Neural cell (in vitro differentiated cells): ENCODE data around the gene PDLIM5.

ENCODE experiments used
- EP300 ChIP-seq: fragments of 450-650 bp; conservative IDR thresholded peaks from 2 replicates; pipeline ENCODE4 v1.6.1; 2014; ENCODE audit warnings: antibody characterized with exemption, mild to moderate bottlenecking, moderate library complexity; ENCODE audit not compliant: poor library complexity, severe bottlenecking
- EZH2 ChIP-seq: fragments of 200-600, 300-800 bp; shearing (Covaris generic), sonication (generic); IDR thresholded peaks from 2 replicates; pipeline ENCODE4 v1.6.1; 2014; ENCODE audit warnings: antibody characterized with exemption, low read length, borderline replicate concordance, mild to moderate bottlenecking; ENCODE audit not compliant: insufficient read depth, poor library complexity, severe bottlenecking
- POLR2AphosphoS5 ChIP-seq: IDR thresholded peaks from 2 replicates; pipeline ENCODE4 v1.6.1; 2012
- RAD21 ChIP-seq: fragments of 450-650 bp; conservative IDR thresholded peaks from 2 replicates; pipeline ENCODE4 v1.6.1; 2014; ENCODE audit warnings: antibody characterized with exemption, mild to moderate bottlenecking, moderate library complexity
- SMC3 ChIP-seq: fragments of 450-650 bp; conservative IDR thresholded peaks from 2 replicates; pipeline ENCODE4 v1.6.1; 2014; ENCODE audit warnings: antibody characterized with exemption, mild to moderate bottlenecking, moderate library complexity; ENCODE audit not compliant: poor library complexity
- TAF1 ChIP-seq: IDR thresholded peaks from 2 replicates; pipeline ENCODE4 v1.6.1; 2012; ENCODE audit warnings: low read depth
- TF ChIP-seq, protein P1 (sequence below): fragments of 450-650 bp; IDR thresholded peaks from 2 replicates; pipeline ENCODE4 v1.5.1; 2014; ENCODE audit warnings: antibody characterized with exemption, mild to moderate bottlenecking, moderate library complexity; ENCODE audit not compliant: poor library complexity, severe bottlenecking
- TF ChIP-seq, protein P2 (sequence below): IDR thresholded peaks from 2 replicates; pipeline ENCODE4 v1.6.1; 2012; ENCODE audit warnings: borderline replicate concordance

DNA sequence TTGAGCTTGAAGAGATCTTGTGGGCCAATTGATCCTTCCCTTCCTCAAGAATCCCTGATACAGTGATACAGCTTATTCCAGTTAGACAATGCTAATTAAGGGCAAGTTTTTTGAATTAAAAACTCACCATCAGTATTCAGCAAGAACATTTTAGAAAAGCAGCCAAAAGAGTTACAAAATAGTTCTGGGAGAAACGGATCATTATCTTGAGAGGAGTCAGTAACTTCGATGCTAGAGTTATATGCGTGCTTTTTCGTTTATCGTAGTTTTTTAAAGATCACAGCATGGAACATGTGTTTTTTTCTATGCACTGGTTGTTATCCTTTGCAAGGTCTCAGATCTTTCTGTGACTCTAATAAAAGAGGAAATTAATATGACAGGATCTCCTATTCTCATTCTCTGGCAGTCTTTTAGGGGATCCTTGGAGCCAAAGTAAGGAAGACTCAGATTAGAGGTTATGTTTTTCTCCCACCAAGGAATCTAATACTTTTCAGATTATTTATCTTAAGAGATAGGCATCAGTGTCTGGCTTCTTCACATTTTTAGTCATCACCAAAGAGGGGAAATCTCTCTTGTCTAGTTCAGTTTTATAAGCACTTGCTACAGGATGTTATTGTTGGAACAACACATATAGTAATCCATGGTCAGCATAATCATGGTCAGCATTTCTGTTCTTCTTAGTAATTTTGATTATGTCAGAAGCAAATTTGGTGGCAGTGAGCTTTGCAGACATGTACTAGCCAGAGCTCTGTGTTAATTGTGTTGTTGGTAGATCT, 109.7 kb downstream of the PDLIM5 start:
- TF ChIP-seq, protein P1, sequence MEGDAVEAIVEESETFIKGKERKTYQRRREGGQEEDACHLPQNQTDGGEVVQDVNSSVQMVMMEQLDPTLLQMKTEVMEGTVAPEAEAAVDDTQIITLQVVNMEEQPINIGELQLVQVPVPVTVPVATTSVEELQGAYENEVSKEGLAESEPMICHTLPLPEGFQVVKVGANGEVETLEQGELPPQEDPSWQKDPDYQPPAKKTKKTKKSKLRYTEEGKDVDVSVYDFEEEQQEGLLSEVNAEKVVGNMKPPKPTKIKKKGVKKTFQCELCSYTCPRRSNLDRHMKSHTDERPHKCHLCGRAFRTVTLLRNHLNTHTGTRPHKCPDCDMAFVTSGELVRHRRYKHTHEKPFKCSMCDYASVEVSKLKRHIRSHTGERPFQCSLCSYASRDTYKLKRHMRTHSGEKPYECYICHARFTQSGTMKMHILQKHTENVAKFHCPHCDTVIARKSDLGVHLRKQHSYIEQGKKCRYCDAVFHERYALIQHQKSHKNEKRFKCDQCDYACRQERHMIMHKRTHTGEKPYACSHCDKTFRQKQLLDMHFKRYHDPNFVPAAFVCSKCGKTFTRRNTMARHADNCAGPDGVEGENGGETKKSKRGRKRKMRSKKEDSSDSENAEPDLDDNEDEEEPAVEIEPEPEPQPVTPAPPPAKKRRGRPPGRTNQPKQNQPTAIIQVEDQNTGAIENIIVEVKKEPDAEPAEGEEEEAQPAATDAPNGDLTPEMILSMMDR, result no peak
- TF ChIP-seq POLR2AphosphoS5 (no peak), EP300 (no peak), EZH2 (no peak), RAD21 (no peak), SMC3 (no peak), TAF1 (no peak)
- TF ChIP-seq, protein P2, sequence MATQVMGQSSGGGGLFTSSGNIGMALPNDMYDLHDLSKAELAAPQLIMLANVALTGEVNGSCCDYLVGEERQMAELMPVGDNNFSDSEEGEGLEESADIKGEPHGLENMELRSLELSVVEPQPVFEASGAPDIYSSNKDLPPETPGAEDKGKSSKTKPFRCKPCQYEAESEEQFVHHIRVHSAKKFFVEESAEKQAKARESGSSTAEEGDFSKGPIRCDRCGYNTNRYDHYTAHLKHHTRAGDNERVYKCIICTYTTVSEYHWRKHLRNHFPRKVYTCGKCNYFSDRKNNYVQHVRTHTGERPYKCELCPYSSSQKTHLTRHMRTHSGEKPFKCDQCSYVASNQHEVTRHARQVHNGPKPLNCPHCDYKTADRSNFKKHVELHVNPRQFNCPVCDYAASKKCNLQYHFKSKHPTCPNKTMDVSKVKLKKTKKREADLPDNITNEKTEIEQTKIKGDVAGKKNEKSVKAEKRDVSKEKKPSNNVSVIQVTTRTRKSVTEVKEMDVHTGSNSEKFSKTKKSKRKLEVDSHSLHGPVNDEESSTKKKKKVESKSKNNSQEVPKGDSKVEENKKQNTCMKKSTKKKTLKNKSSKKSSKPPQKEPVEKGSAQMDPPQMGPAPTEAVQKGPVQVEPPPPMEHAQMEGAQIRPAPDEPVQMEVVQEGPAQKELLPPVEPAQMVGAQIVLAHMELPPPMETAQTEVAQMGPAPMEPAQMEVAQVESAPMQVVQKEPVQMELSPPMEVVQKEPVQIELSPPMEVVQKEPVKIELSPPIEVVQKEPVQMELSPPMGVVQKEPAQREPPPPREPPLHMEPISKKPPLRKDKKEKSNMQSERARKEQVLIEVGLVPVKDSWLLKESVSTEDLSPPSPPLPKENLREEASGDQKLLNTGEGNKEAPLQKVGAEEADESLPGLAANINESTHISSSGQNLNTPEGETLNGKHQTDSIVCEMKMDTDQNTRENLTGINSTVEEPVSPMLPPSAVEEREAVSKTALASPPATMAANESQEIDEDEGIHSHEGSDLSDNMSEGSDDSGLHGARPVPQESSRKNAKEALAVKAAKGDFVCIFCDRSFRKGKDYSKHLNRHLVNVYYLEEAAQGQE, result no peak
